Measurements from ENCODE around the gene CFAP299.

DNA sequence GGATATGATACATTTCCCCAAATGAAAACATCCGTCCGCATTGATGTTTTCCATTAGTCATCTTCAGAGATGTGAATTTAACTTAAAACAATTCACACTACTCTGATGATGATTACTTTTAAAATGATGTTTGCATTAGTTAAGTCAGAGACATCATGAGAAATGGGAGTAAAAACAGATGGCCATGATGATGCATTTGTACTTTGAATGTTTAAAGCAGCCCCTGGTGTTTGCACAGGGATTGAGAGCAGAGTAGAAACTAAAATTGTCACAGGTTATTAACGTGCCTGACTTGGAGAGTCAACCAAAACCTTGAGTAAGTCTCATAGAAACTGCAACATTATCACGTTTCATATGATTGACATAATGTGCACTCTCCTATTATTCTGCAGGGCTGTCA lies 117.2 kb downstream of the CFAP299 start:
- TF ChIP-seq SRF (IDR thresholded peaks at IDR 0.05; ENCODE audit: low read depth, low read length) (no peak), POLR2A (IDR thresholded peaks at IDR 0.05; ENCODE audit: insufficient read depth in 1 of 2, low read depth in 2 of 2, low read length in 2 of 2) (no peak), ZNF263 (CRISPR knock-in tag; IDR thresholded peaks at IDR 0.05) (no peak), RBFOX2 (IDR thresholded peaks at IDR 0.05; ENCODE audit: low read depth, low read length) (no peak), NFKB2 (CRISPR knock-in tag; IDR thresholded peaks at IDR 0.05; ENCODE audit: borderline replicate concordance) (no peak), SP4 (CRISPR knock-in tag; IDR thresholded peaks at IDR 0.05) (no peak)
- TF ChIP-seq, protein P1, sequence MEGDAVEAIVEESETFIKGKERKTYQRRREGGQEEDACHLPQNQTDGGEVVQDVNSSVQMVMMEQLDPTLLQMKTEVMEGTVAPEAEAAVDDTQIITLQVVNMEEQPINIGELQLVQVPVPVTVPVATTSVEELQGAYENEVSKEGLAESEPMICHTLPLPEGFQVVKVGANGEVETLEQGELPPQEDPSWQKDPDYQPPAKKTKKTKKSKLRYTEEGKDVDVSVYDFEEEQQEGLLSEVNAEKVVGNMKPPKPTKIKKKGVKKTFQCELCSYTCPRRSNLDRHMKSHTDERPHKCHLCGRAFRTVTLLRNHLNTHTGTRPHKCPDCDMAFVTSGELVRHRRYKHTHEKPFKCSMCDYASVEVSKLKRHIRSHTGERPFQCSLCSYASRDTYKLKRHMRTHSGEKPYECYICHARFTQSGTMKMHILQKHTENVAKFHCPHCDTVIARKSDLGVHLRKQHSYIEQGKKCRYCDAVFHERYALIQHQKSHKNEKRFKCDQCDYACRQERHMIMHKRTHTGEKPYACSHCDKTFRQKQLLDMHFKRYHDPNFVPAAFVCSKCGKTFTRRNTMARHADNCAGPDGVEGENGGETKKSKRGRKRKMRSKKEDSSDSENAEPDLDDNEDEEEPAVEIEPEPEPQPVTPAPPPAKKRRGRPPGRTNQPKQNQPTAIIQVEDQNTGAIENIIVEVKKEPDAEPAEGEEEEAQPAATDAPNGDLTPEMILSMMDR (CRISPR knock-in tag; IDR thresholded peaks at IDR 0.05): no peak
- TF ChIP-seq, protein P2, sequence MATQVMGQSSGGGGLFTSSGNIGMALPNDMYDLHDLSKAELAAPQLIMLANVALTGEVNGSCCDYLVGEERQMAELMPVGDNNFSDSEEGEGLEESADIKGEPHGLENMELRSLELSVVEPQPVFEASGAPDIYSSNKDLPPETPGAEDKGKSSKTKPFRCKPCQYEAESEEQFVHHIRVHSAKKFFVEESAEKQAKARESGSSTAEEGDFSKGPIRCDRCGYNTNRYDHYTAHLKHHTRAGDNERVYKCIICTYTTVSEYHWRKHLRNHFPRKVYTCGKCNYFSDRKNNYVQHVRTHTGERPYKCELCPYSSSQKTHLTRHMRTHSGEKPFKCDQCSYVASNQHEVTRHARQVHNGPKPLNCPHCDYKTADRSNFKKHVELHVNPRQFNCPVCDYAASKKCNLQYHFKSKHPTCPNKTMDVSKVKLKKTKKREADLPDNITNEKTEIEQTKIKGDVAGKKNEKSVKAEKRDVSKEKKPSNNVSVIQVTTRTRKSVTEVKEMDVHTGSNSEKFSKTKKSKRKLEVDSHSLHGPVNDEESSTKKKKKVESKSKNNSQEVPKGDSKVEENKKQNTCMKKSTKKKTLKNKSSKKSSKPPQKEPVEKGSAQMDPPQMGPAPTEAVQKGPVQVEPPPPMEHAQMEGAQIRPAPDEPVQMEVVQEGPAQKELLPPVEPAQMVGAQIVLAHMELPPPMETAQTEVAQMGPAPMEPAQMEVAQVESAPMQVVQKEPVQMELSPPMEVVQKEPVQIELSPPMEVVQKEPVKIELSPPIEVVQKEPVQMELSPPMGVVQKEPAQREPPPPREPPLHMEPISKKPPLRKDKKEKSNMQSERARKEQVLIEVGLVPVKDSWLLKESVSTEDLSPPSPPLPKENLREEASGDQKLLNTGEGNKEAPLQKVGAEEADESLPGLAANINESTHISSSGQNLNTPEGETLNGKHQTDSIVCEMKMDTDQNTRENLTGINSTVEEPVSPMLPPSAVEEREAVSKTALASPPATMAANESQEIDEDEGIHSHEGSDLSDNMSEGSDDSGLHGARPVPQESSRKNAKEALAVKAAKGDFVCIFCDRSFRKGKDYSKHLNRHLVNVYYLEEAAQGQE (IDR thresholded peaks at IDR 0.05; ENCODE audit: borderline replicate concordance in 1 of 2, low read depth in 1 of 2, low read length in 2 of 2): no peak
- TF ChIP-seq, protein P3, sequence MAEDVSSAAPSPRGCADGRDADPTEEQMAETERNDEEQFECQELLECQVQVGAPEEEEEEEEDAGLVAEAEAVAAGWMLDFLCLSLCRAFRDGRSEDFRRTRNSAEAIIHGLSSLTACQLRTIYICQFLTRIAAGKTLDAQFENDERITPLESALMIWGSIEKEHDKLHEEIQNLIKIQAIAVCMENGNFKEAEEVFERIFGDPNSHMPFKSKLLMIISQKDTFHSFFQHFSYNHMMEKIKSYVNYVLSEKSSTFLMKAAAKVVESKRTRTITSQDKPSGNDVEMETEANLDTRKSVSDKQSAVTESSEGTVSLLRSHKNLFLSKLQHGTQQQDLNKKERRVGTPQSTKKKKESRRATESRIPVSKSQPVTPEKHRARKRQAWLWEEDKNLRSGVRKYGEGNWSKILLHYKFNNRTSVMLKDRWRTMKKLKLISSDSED (CRISPR knock-in tag; IDR thresholded peaks at IDR 0.05): no peak

All from HepG2 (cell line).